ENCODE data around the gene ANO1.

- TF ChIP-seq CTCF (IDR thresholded peaks at IDR 0.05), result no peak
- TF ChIP-seq ZFX (IDR thresholded peaks at IDR 0.05; ENCODE audit: borderline replicate concordance), result no peak
These were observed 91.5 kb downstream of the ANO1 start for GRCh38 chr11:70169632-70170031.
